H1 (cell line): ENCODE measurements around the gene SMIM41. TPM values are rescaled to one million over a fixed set of nuclear protein-coding genes. Genes with fewer than 3 reads are reported as not detected.
A peak's percentile ranks its signal among the peaks of the same experiment; 100 is the strongest.

Experiments
- CTCF ChIA-PET: fragments of 300-600 bp; sonication (Branson Sonifier 250); formaldehyde crosslinking; loops from one replicate; lab custom pipeline; 2021; ENCODE audit not compliant: partially characterized antibody; lab: Charles Lee
- POLR2A ChIA-PET: fragments of 300-600 bp; sonication (Branson Sonifier 250); formaldehyde crosslinking; loops from one replicate; lab custom pipeline; 2021; ENCODE audit warnings: inconsistent platforms; ENCODE audit not compliant: partially characterized antibody; lab: Charles Lee
- DNase-seq, 2 experiments: peaks; one replicate each; pipeline versions ENCODE4 v3.0.0 to v3.0.0-alpha.2; 2010 to 2022; ENCODE audit warnings: low spot score in 2 of 2, low read depth in 1 of 2, mixed read lengths in 1 of 2
- FAIRE-seq: peaks from 2 replicates; lab custom pipeline; 2011; peaks lifted over from hg19 to GRCh38; lab: Jason Lieb, UNC
- H2AFZ ChIP-seq: 2 replicates; pipeline ENCODE4 v1.8.1; 2012; ENCODE audit warnings: low read length, inconsistent platforms
- H2AK5ac ChIP-seq: 2 replicates; pipeline ENCODE4 v1.6.1; 2013; ENCODE audit warnings: low read depth, low read length
- H2BK120ac ChIP-seq: replicated peaks from 2 replicates; pipeline ENCODE3; 2013; ENCODE audit warnings: low read depth, low read length, inconsistent platforms
- H2BK12ac ChIP-seq: 2 replicates; pipeline ENCODE4 v1.6.1; 2013; ENCODE audit warnings: low read depth, low read length
- H2BK15ac ChIP-seq: 2 replicates; pipeline ENCODE4 v1.6.1; 2013; ENCODE audit warnings: low read length
- H2BK20ac ChIP-seq: 2 replicates; pipeline ENCODE4 v1.6.1; 2013; ENCODE audit warnings: low read length
- H2BK5ac ChIP-seq: 2 replicates; pipeline ENCODE4 v1.6.1; 2013; ENCODE audit warnings: low read depth, low read length
- H3K14ac ChIP-seq: 2 replicates; pipeline ENCODE4 v1.6.1; 2013; ENCODE audit warnings: inconsistent platforms; ENCODE audit not compliant: insufficient read length
- H3K18ac ChIP-seq: 2 replicates; pipeline ENCODE4 v1.6.1; 2013; ENCODE audit warnings: low read length; ENCODE audit errors: extremely low read depth
- H3K23ac ChIP-seq: 2 replicates; pipeline ENCODE4 v1.6.1; 2013; ENCODE audit warnings: inconsistent platforms; ENCODE audit not compliant: insufficient read length
- H3K23me2 ChIP-seq: 2 replicates; pipeline ENCODE4 v1.6.1; 2013; ENCODE audit warnings: low read depth, low read length
- H3K27ac ChIP-seq: 2 replicates; pipeline ENCODE4 v1.6.1; 2011; ENCODE audit warnings: low read depth, low read length, inconsistent platforms
- H3K27me3 ChIP-seq, 4 experiments: replicated peaks in 1 of 4; 1 replicate in 1 of 4; 2 replicates in 3 of 4; pipeline versions ENCODE4 v1.6.1 to v1.8.1; 2011 to 2013; ENCODE audit warnings: low read length in 3 of 4, mild to moderate bottlenecking in 3 of 4, inconsistent platforms in 2 of 4, mixed read lengths in 2 of 4, moderate library complexity in 1 of 4; ENCODE audit not compliant: control insufficient read depth in 3 of 4, insufficient read depth in 3 of 4; ENCODE audit errors: extremely low read depth in 1 of 4
- H3K36me3 ChIP-seq, 4 experiments: 2 replicates each; pipeline versions ENCODE4 v1.6.1 to v1.8.1; 2011 to 2013; ENCODE audit warnings: mild to moderate bottlenecking in 4 of 4, low read length in 3 of 4, moderate library complexity in 2 of 4, control low read depth in 1 of 4, inconsistent platforms in 1 of 4; ENCODE audit not compliant: insufficient read depth in 4 of 4, control insufficient read depth in 2 of 4
- H3K4ac ChIP-seq: replicated peaks from 2 replicates; pipeline ENCODE3; 2013; ENCODE audit warnings: low read length, low read depth, mixed read lengths, inconsistent platforms; ENCODE audit not compliant: insufficient read length
- H3K4me1 ChIP-seq, 4 experiments: replicated peaks in 1 of 4; 1 replicate in 1 of 4; 2 replicates in 3 of 4; pipeline versions ENCODE4 v1.6.1 to v1.8.1; 2011 to 2013; ENCODE audit warnings: low read length in 3 of 4, inconsistent platforms in 2 of 4, mixed read lengths in 1 of 4; ENCODE audit not compliant: insufficient read depth in 4 of 4, control insufficient read depth in 3 of 4
- H3K4me2 ChIP-seq, 2 experiments: 2 replicates each; pipeline versions ENCODE4 v1.6.1 to v1.8.1; 2011 to 2013; ENCODE audit warnings: low read depth in 2 of 2, low read length in 2 of 2, control low read depth in 1 of 2, inconsistent platforms in 1 of 2, mild to moderate bottlenecking in 1 of 2; ENCODE audit not compliant: insufficient read depth in 1 of 2
- H3K4me3 ChIP-seq, 4 experiments: fragments of 200-600, 300-600 bp in 1 of 4; sonication (generic), shearing (Covaris generic), sonication (Bioruptor Twin) in 1 of 4; 2 replicates each; pipeline versions ENCODE4 v1.5.1 to v1.8.1; 2011 to 2016; ENCODE audit warnings: low read length in 4 of 4, low read depth in 3 of 4, control low read depth in 2 of 4, inconsistent platforms in 2 of 4, mild to moderate bottlenecking in 2 of 4, mixed read lengths in 1 of 4, moderate library complexity in 1 of 4; ENCODE audit not compliant: insufficient read depth in 2 of 4; ENCODE audit errors: extremely low read depth in 1 of 4
- H3K56ac ChIP-seq: replicated peaks from 2 replicates; pipeline ENCODE3; 2013; ENCODE audit warnings: low read depth, mild to moderate bottlenecking, mixed read lengths, low read length, inconsistent platforms; ENCODE audit not compliant: insufficient read length
- H3K79me1 ChIP-seq: 2 replicates; pipeline ENCODE4 v1.6.1; 2013; ENCODE audit warnings: low read depth, low read length, control low read depth
- H3K79me2 ChIP-seq, 2 experiments: 2 replicates each; pipeline versions ENCODE4 v1.6.1 to v1.8.1; 2012 to 2013; ENCODE audit warnings: low read length in 2 of 2, mild to moderate bottlenecking in 2 of 2, inconsistent platforms in 1 of 2; ENCODE audit not compliant: insufficient read depth in 2 of 2, control insufficient read depth in 1 of 2
- H3K9ac ChIP-seq, 4 experiments: replicated peaks in 1 of 4; 1 replicate in 1 of 4; 2 replicates in 3 of 4; pipeline versions ENCODE4 v1.6.1 to v1.8.1; 2011 to 2013; ENCODE audit warnings: low read depth in 3 of 4, low read length in 3 of 4, control low read depth in 2 of 4, mild to moderate bottlenecking in 2 of 4, moderate library complexity in 2 of 4, inconsistent platforms in 1 of 4; ENCODE audit errors: extremely low read depth in 1 of 4
- H3K9me3 ChIP-seq, 2 experiments: 2 replicates each; pipeline versions ENCODE4 v1.6.1 to v1.8.1; 2012 to 2013; ENCODE audit warnings: mild to moderate bottlenecking in 2 of 2, moderate library complexity in 2 of 2, control low read depth in 1 of 2, inconsistent platforms in 1 of 2, low read depth in 1 of 2, low read length in 1 of 2, mixed read lengths in 1 of 2; ENCODE audit not compliant: insufficient read depth in 2 of 2
- H4K20me1 ChIP-seq, 2 experiments: replicated peaks in 1 of 2; 2 replicates each; pipeline versions ENCODE3 to v1.8.1; 2011 to 2013; ENCODE audit warnings: inconsistent platforms in 2 of 2, low read length in 2 of 2, mild to moderate bottlenecking in 1 of 2; ENCODE audit not compliant: insufficient read depth in 2 of 2, control insufficient read depth in 1 of 2
- H4K5ac ChIP-seq: 2 replicates; pipeline ENCODE4 v1.6.1; 2013; ENCODE audit warnings: low read length, low read depth, mixed read lengths, inconsistent platforms; ENCODE audit not compliant: insufficient read length
- H4K8ac ChIP-seq: 2 replicates; pipeline ENCODE4 v1.8.0; 2013; ENCODE audit warnings: mild to moderate bottlenecking, moderate library complexity, low read length, inconsistent platforms; ENCODE audit not compliant: insufficient read depth; ENCODE audit errors: extremely low read depth
- H4K91ac ChIP-seq: replicated peaks from 2 replicates; pipeline ENCODE3; 2013; ENCODE audit warnings: low read length, mixed read lengths, inconsistent platforms; ENCODE audit not compliant: insufficient read length
- CHD2 ChIP-seq: IDR thresholded peaks from 2 replicates; pipeline ENCODE4 v1.6.1; 2012; ENCODE audit warnings: low read length, improper control_type of control experiment
- RAD21 ChIP-seq, 2 experiments: IDR thresholded peaks in 1 of 2; conservative IDR thresholded peaks in 1 of 2; 2 replicates each; pipeline ENCODE4 v1.6.1; 2011; ENCODE audit warnings: low read depth in 2 of 2, low read length in 2 of 2, improper control_type of control experiment in 1 of 2, inconsistent platforms in 1 of 2, mild to moderate bottlenecking in 1 of 2, moderate library complexity in 1 of 2
- TCF12 ChIP-seq: IDR thresholded peaks from 2 replicates; pipeline ENCODE4 v1.6.1; 2011; ENCODE audit warnings: low read depth, mild to moderate bottlenecking, low read length
- WGBS, 2 experiments: shearing (Covaris generic) in 1 of 2; methylation state at CpG; one replicate each; pipeline versions ENCODE4 v1.1.6 to v1.1.7; 2013 to 2015; ENCODE audit warnings: low lambda C conversion rate in 2 of 2, mixed read lengths in 2 of 2, inconsistent platforms in 1 of 2, low coverage in 1 of 2, missing lambda C conversion rate in 1 of 2; ENCODE audit not compliant: insufficient replicate concordance in 2 of 2, insufficient coverage in 1 of 2, insufficient read length in 1 of 2; ENCODE audit errors: extremely low coverage in 1 of 2, missing lambda C conversion rate in 1 of 2; 5-methylcytosine and 5-hydroxymethylcytosine counted together
- polyA plus RNA-seq, 7 experiments: library from polyadenylated mRNA; depleted of rRNA in 3 of 7; stranded (reverse) in 5 of 7; unstranded in 2 of 7; fragments of >200 nt in 5 of 7; fragments of 200-250 nt in 2 of 7; gene quantifications; 1 replicate in 5 of 7; 2 replicates in 1 of 7; 4 replicates in 1 of 7; pipeline versions ENCODE4 v1.2.1 to v1.2.3, GENCODE V29; 2011 to 2013; ENCODE audit warnings: missing spikeins in 2 of 7, mixed read lengths in 2 of 7
- total RNA-seq: library from RNA; stranded (reverse); fragmentation: NEBNext Ultra II Directional; extraction: Animal tissue kit (Norgen Biotek cat#: 25700); gene quantifications from 2 replicates; pipeline ENCODE4 v1.2.1, GENCODE V29; 2021

SMIM41 gene
- total and polyA plus RNA-seq, 2 of the 8 experiments (the other 6 are each of a cell fraction or from before 2014, with no cell fraction given) = 0.28 to 0.98 TPM

DNA sequence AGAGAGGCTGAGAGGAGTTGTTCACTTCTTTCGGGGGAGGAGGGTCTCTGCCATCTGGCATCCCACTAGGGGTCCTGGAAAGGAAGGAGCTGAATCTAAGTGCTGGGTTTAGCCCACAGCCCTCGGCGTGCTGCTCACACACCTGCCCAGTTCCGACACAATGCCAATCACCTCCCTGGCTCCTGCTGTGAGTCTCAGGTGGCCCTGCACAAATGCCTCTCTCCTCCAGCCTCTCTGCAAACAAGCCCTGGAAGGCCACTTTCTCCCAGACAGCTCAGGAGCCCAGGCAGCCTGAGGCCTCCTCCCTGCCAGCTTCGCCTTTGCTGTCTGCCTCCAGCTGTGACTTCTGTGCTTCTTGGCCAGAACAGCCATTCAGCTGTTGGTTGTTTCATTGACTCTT, 51.2 kb downstream of the SMIM41 start:
- no peaks in the 10 kb centered on the region for H3K9me3 ChIP-seq
- H4K5ac ChIP-seq = peak overlapping the region; percentile 26
- H3K4ac ChIP-seq = no peak overlapping the region
- H2AFZ ChIP-seq = no peak overlapping the region
- no peak overlapping the region for H2BK5ac ChIP-seq
- 56% methylated on average over 5 of the region's 5 CpGs; no CpG with 5 or more reads in 1 of the 2 experiments for WGBS, 2 experiments
- H3K4me2 ChIP-seq = peak overlapping the region in 1 of 2 experiments; percentile 10; a peak in 1 of 4 replicates
- H3K27me3 ChIP-seq = no peaks in the 10 kb centered on the region
- H3K79me1 ChIP-seq = no peaks in the 10 kb centered on the region
- no peak overlapping the region for H3K56ac ChIP-seq
- H3K23ac ChIP-seq = no peak overlapping the region
- FAIRE-seq (no peak), DNase-seq (no peak)
- H2BK15ac ChIP-seq = 0 out of 2 replicates have a peak overlapping the region, but pooled peaks have one; percentile 67
- no peak overlapping the region for H3K14ac ChIP-seq
- H3K79me2 ChIP-seq = no peaks in the 10 kb centered on the region
- no peak overlapping the region for H2BK120ac ChIP-seq
- no peaks in the 10 kb centered on the region for H4K20me1 ChIP-seq
- H2BK12ac ChIP-seq = peak overlapping the region; percentile 62; the same call in 1 of the 2 replicates
- H3K36me3 ChIP-seq = no peaks in the 10 kb centered on the region
- ChIA-PET POLR2A (interaction anchor here (0.8 to 1.0 kb wide), 2 partner anchors 10 to 101 kb away, joined by 3 to 6 read pairs; no protein-coding TSS in a partner anchor), CTCF (interaction anchor here (0.7 to 5.0 kb wide), 10 partner anchors 8 to 216 kb away, joined by 3 to 34 read pairs (median 4); no protein-coding TSS in a partner anchor)
- H3K4me3 ChIP-seq = no peak overlapping the region
- no peak overlapping the region for H4K8ac ChIP-seq
- H3K18ac ChIP-seq = no peak overlapping the region
- no peak overlapping the region for H4K91ac ChIP-seq
- H3K23me2 ChIP-seq = no peaks in the 10 kb centered on the region
- no peak overlapping the region; the same call in 1 of the 2 replicates for H2AK5ac ChIP-seq
- H3K27ac ChIP-seq = no peak overlapping the region
- H2BK20ac ChIP-seq = peak overlapping the region; percentile 62; the same call in 1 of the 2 replicates
- H3K4me1 ChIP-seq = peaks cover 14 to 24% (median 18%) of the 10 kb centered on the region in 4 experiments
- H3K9ac ChIP-seq = no peak overlapping the region
- TF ChIP-seq TCF12 (0 out of 2 replicates have a peak, but pooled peaks have one; percentile 33), RAD21 (IDR thresholded peaks at IDR 0.05 in 1 of 2, conservative IDR thresholded peaks at IDR 0.05 in 1 of 2; ENCODE audit: low read depth in 2 of 2, low read length in 2 of 2) (no peak), CHD2 (0 out of 2 replicates have a peak, but pooled peaks have one; percentile 20)
